Lung (tissue), 12 donors: ENCODE results near the gene CRYM. TPM values are rescaled to one million over a fixed set of nuclear protein-coding genes. Genes with fewer than 3 reads are reported as not detected.
A peak's percentile ranks its signal among the peaks of the same experiment; 100 is the strongest.

ENCODE experiments used
- ATAC-seq: fragments of 200-7000 bp; cut with Tn5 transposase; one replicate; pipeline ENCODE4 v1.9.1; 2020; ENCODE audit warnings: moderate number of reproducible peaks; ENCODE audit not compliant: insufficient read depth, low FRiP score
- DNase-seq, 3 donors: peaks; one replicate each; pipeline ENCODE4 v3.0.0-alpha.2; 2013 to 2017
- H3K27ac ChIP-seq, 2 donors: one replicate each; pipeline ENCODE4 v1.5.1; 2013; ENCODE audit warnings: mild to moderate bottlenecking in 2 of 2, moderate library complexity in 2 of 2, control low read depth in 1 of 2, inconsistent platforms in 1 of 2, low read depth in 1 of 2, low read length in 1 of 2
- H3K27me3 ChIP-seq, 3 donors: one replicate each; pipeline ENCODE4 v1.5.1; 2013; ENCODE audit warnings: low read length in 2 of 3; ENCODE audit not compliant: control insufficient read depth in 3 of 3, insufficient read depth in 3 of 3
- H3K36me3 ChIP-seq, 4 donors: one replicate each; pipeline ENCODE4 v1.5.1; 2013; ENCODE audit warnings: low read length in 4 of 4, mild to moderate bottlenecking in 1 of 4, moderate library complexity in 1 of 4; ENCODE audit not compliant: control insufficient read depth in 4 of 4, insufficient read depth in 4 of 4
- H3K4me1 ChIP-seq, 5 donors: one replicate each; pipeline ENCODE4 v1.5.1; 2013; ENCODE audit warnings: low read length in 5 of 5, mild to moderate bottlenecking in 2 of 5, moderate library complexity in 1 of 5; ENCODE audit not compliant: control insufficient read depth in 5 of 5, insufficient read depth in 5 of 5
- H3K4me3 ChIP-seq: one replicate; pipeline ENCODE4 v1.5.1; 2013; ENCODE audit warnings: mild to moderate bottlenecking, control low read depth, moderate library complexity
- H3K9ac ChIP-seq, 2 donors: one replicate each; pipeline ENCODE4 v1.5.1; 2013; ENCODE audit warnings: low read length in 2 of 2, control low read depth in 1 of 2; ENCODE audit not compliant: insufficient read depth in 1 of 2
- H3K9me3 ChIP-seq, 4 donors: one replicate each; pipeline ENCODE4 v1.5.1; 2013; ENCODE audit warnings: low read length in 3 of 4, mild to moderate bottlenecking in 1 of 4, moderate library complexity in 1 of 4; ENCODE audit not compliant: control insufficient read depth in 4 of 4, insufficient read depth in 3 of 4
- CTCF ChIP-seq: IDR thresholded peaks from 2 replicates; pipeline ENCODE4 v1.5.1; 2012; ENCODE audit warnings: mild to moderate bottlenecking; ENCODE audit errors: control extremely low read depth, extremely low read depth
- WGBS, 2 donors: extraction: QIAGEN DNeasy Blood & Tissue Kit; methylation state at CpG; one replicate each; pipeline ENCODE4 v1.1.7; 2013; 5-methylcytosine and 5-hydroxymethylcytosine counted together
- polyA plus RNA-seq, 2 donors: library from polyadenylated mRNA; stranded (reverse); fragments of 200-250 nt; gene quantifications; one replicate each; pipeline ENCODE4 v1.2.1, GENCODE V29; 2013
- total RNA-seq, 2 donors: library from RNA; depleted of rRNA in 1 of 2; stranded (reverse); fragments of >200 nt in 1 of 2; gene quantifications; one replicate each; pipeline ENCODE4 v1.2.1, GENCODE V29; 2014 to 2021
- donor health status: control.
- donor health status: control.
- donor health status: Bipolar disorder and iron deficiency.
- donor health status: healthy.
- donor health status: DM: yes; HTN: yes; CAD: no.

Gene CRYM
- total and polyA plus RNA-seq, 4 donors = 5.4 to 11.9 (median 9.3) TPM

- Histone ChIP-seq H3K36me3 (no peaks in the 10 kb centered on the region), H3K9me3 (no peaks in the 10 kb centered on the region), H3K27ac (no peak overlapping the region), H3K9ac (no peak overlapping the region), H3K27me3 (peaks cover 0 to 18% (median 7%) of the 10 kb centered on the region in 3 donors), H3K4me1 (peaks cover 0 to 2% (median 0%) of the 10 kb centered on the region in 5 donors), H3K4me3 (no peak overlapping the region)
- TF ChIP-seq CTCF = no peak
- no peak for ATAC-seq
- 89% methylated on average over 4 of the region's 4 CpGs for WGBS, 2 donors
- no peak for DNase-seq
Measured at GRCh38 chr16:21284414-21284813, 6.3 kb upstream of the CRYM start.

- peak; percentile 68 to 69 (median 69) for DNase-seq
- 3 to 5% methylated on average over 59 to 67 of the region's 67 CpGs for WGBS, 2 donors
- peaks cover 0 to 25% (median 11%) of the 10 kb centered on the region in 3 donors for H3K27me3 ChIP-seq
Measured at GRCh38 chr16:21283521-21284289, 5.6 kb upstream of the CRYM start.

GRCh38 chr16:21281698-21282389 lies 3.8 kb upstream of the CRYM start:
- ATAC-seq = no peak
- H3K9ac ChIP-seq = no peak overlapping the region
- H3K27me3 ChIP-seq = peaks cover 5 to 41% (median 19%) of the 10 kb centered on the region in 3 donors

More at GRCh38 chr16:21283521-21284289, 5.6 kb upstream of the CRYM start:
- Histone ChIP-seq H3K4me1 (peaks cover 0 to 2% (median 0%) of the 10 kb centered on the region in 5 donors), H3K9me3 (no peaks in the 10 kb centered on the region), H3K27ac (peak overlapping the region in 1 of 2 donors; percentile 13), H3K4me3 (no peak overlapping the region), H3K36me3 (no peaks in the 10 kb centered on the region), H3K9ac (no peak overlapping the region)
- TF ChIP-seq CTCF = peak; percentile 0
- ATAC-seq = peak; percentile 47

More at GRCh38 chr16:21281698-21282389, 3.8 kb upstream of the CRYM start:
- Histone ChIP-seq H3K4me1 (peaks cover 0 to 8% (median 0%) of the 10 kb centered on the region in 5 donors), H3K27ac (no peak overlapping the region), H3K9me3 (peaks cover 0 to 2% (median 0%) of the 10 kb centered on the region in 4 donors), H3K36me3 (no peaks in the 10 kb centered on the region), H3K4me3 (no peak overlapping the region)
- TF ChIP-seq CTCF = no peak
- 84 to 91% methylated on average over 7 of the region's 7 CpGs for WGBS, 2 donors
- no peak for DNase-seq
